SU-DHL-6 (cell line): ENCODE measurements around the gene PRAMEF1.
"Not testable (repeated sequence)": the region's sequence is repeated elsewhere in the genome, so short reads cannot be mapped to it uniquely, and the experiment has no call there.

Source experiments
- H2AFZ ChIP-seq: fragments of 200-600 bp; sonication (generic); 2 replicates; pipeline ENCODE4 v1.6.1; 2014; ENCODE audit warnings: low read depth, mild to moderate bottlenecking, moderate library complexity, mixed read lengths, antibody characterized with exemption, low read length; ENCODE audit not compliant: severe bottlenecking
- H3F3A ChIP-seq: fragments of 200-600 bp; shearing (Covaris generic); 2 replicates; pipeline ENCODE4 v1.6.0; 2016; ENCODE audit warnings: antibody characterized with exemption, mild to moderate bottlenecking; ENCODE audit not compliant: insufficient read depth
- H3K27ac ChIP-seq: fragments of 200-600 bp; sonication (generic); 2 replicates; pipeline ENCODE4 v1.5.1; 2016; ENCODE audit warnings: low read depth, mild to moderate bottlenecking, low read length, moderate library complexity, mixed read lengths
- H3K27me3 ChIP-seq: fragments of 200-600 bp; sonication (generic), shearing (Covaris generic); 2 replicates; pipeline ENCODE4 v1.6.0; 2014; ENCODE audit warnings: mild to moderate bottlenecking, low read length
- H3K36me3 ChIP-seq: fragments of 200-600 bp; sonication (generic); 2 replicates; pipeline ENCODE4 v1.6.1; 2014; ENCODE audit warnings: mild to moderate bottlenecking, low read length, mixed read lengths
- H3K4me2 ChIP-seq: fragments of 300-600, 200-600 bp; shearing (Covaris generic), sonication (generic); 2 replicates; pipeline ENCODE4 v1.6.0; 2014; ENCODE audit warnings: low read length, low read depth, mild to moderate bottlenecking; ENCODE audit not compliant: poor library complexity, severe bottlenecking
- H3K4me3 ChIP-seq: fragments of 200-600 bp; sonication (generic); 2 replicates; pipeline ENCODE4 v1.5.1; 2014; ENCODE audit warnings: antibody characterized with exemption, low read length, mild to moderate bottlenecking, mixed read lengths; ENCODE audit not compliant: insufficient read depth, poor library complexity, severe bottlenecking
- H3K79me2 ChIP-seq: fragments of 200-600 bp; sonication (generic); 2 replicates; pipeline ENCODE4 v1.6.1; 2014; ENCODE audit warnings: mild to moderate bottlenecking, low read length, moderate library complexity; ENCODE audit not compliant: insufficient read depth
- H3K9ac ChIP-seq: fragments of 200-600 bp; sonication (generic); 2 replicates; pipeline ENCODE4 v1.7.0; 2014; ENCODE audit warnings: mild to moderate bottlenecking, low read length
- H3K9me2 ChIP-seq: fragments of 200-600 bp; sonication (generic); replicated peaks from 2 replicates; pipeline ENCODE4 v1.6.1; 2014; ENCODE audit warnings: low read length; ENCODE audit not compliant: insufficient read depth
- H3K9me3 ChIP-seq: fragments of 200-600 bp; sonication (generic); 2 replicates; pipeline ENCODE4 v1.6.1; 2014; ENCODE audit warnings: low read length, mixed read lengths; ENCODE audit not compliant: insufficient read depth
- H4K20me1 ChIP-seq: fragments of 200-600 bp; sonication (generic); 2 replicates; pipeline ENCODE4 v1.6.1; 2014; ENCODE audit warnings: low read depth, mild to moderate bottlenecking, antibody characterized with exemption, low read length, moderate library complexity, mixed read lengths
- EZH2phosphoT487 ChIP-seq: fragments of 200-600 bp; sonication (generic), shearing (Covaris generic); conservative IDR thresholded peaks from 2 replicates; pipeline ENCODE4 v1.6.1; 2018; ENCODE audit warnings: mild to moderate bottlenecking, antibody characterized with exemption, low read length, moderate library complexity, mixed read lengths
- TF ChIP-seq, protein P1 (sequence below): fragments of 200-600 bp; sonication (generic); IDR thresholded peaks from one replicate; pipeline ENCODE4 v1.5.1; 2017; ENCODE audit warnings: antibody characterized with exemption, mild to moderate bottlenecking, low read length, moderate library complexity; ENCODE audit not compliant: insufficient read depth, poor library complexity, severe bottlenecking

PRAMEF1 gene

DNA sequence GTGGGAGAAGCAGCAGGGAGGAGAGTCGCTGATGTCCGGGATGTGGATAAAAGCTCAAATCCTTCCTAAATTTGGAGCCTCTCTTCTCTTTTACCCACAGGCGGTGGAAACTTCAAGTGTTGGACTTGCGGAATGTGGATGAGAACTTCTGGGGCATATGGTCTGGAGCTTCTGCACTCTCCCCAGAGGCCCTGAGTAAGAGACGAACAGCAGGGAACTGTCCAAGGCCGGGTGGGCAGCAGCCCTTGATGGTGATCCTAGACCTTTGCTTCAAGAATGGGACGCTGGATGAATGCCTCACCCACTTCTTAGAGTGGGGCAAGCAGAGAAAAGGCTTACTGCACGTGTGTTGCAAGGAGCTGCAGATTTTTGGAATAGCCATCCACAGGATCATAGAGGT, 15.8 kb upstream of the PRAMEF1 start:
- Histone ChIP-seq H3K9me2 (no peaks in the 10 kb centered on the region), H4K20me1 (no peaks in the 10 kb centered on the region), H3K9me3 (no peaks in the 10 kb centered on the region), H3K27ac (no peak overlapping the region), H3K4me2 (no peak overlapping the region), H3K36me3 (no peaks in the 10 kb centered on the region), H3K27me3 (no peaks in the 10 kb centered on the region), H2AFZ (no peak overlapping the region), H3F3A (no peaks in the 10 kb centered on the region), H3K79me2 (no peaks in the 10 kb centered on the region), H3K9ac (no peak overlapping the region), H3K4me3 (no peak overlapping the region)
- TF ChIP-seq EZH2phosphoT487, result no peak
- TF ChIP-seq, protein P1, sequence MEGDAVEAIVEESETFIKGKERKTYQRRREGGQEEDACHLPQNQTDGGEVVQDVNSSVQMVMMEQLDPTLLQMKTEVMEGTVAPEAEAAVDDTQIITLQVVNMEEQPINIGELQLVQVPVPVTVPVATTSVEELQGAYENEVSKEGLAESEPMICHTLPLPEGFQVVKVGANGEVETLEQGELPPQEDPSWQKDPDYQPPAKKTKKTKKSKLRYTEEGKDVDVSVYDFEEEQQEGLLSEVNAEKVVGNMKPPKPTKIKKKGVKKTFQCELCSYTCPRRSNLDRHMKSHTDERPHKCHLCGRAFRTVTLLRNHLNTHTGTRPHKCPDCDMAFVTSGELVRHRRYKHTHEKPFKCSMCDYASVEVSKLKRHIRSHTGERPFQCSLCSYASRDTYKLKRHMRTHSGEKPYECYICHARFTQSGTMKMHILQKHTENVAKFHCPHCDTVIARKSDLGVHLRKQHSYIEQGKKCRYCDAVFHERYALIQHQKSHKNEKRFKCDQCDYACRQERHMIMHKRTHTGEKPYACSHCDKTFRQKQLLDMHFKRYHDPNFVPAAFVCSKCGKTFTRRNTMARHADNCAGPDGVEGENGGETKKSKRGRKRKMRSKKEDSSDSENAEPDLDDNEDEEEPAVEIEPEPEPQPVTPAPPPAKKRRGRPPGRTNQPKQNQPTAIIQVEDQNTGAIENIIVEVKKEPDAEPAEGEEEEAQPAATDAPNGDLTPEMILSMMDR, result no peak

DNA sequence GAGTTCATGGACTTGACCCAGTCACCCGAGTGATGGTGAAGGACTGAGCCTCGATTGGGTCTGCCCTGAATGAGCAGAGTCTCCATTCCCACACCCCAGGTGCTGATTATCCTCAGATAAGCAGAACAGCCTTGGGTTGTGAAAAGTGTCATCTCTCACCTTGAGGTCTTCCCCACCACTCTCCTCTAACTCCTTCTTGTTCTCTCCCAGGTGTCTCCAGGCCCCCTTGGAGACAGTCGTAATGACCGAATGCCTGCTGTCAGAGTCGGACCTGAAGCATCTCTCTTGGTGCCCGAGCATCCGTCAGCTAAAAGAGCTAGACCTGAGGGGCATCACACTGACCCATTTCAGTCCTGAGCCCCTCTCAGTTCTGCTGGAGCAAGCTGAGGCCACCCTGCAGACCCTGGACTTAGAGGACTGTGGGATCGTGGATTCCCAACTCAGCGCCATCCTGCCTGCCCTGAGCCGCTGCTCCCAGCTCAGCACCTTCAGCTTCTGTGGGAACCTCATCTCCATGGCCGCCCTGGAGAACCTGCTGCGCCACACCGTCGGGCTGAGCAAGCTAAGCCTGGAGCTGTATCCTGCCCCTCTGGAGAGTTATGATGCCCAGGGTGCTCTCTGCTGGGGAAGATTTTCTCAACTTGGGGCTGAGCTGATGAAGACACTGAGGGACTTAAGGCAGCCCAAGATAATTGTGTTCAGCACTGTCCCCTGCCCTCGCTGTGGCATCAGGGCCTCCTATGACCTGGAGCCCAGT, 14.2 kb upstream of the PRAMEF1 start:
- H3K27me3 ChIP-seq, result no peaks in the 10 kb centered on the region
- TF ChIP-seq EZH2phosphoT487, result no peak
- H3K27ac ChIP-seq, result no peak overlapping the region
- H3K9ac ChIP-seq, result no peak overlapping the region
- no peaks in the 10 kb centered on the region for H3K79me2 ChIP-seq
- H3F3A ChIP-seq, result no peaks in the 10 kb centered on the region
- H3K36me3 ChIP-seq, result no peaks in the 10 kb centered on the region
- no peak overlapping the region for H3K4me3 ChIP-seq
- no peaks in the 10 kb centered on the region for H4K20me1 ChIP-seq
- H3K9me2 ChIP-seq, result no peaks in the 10 kb centered on the region
- H3K9me3 ChIP-seq, result no peaks in the 10 kb centered on the region
- H2AFZ ChIP-seq, result no peak overlapping the region
- no peak overlapping the region for H3K4me2 ChIP-seq

DNA sequence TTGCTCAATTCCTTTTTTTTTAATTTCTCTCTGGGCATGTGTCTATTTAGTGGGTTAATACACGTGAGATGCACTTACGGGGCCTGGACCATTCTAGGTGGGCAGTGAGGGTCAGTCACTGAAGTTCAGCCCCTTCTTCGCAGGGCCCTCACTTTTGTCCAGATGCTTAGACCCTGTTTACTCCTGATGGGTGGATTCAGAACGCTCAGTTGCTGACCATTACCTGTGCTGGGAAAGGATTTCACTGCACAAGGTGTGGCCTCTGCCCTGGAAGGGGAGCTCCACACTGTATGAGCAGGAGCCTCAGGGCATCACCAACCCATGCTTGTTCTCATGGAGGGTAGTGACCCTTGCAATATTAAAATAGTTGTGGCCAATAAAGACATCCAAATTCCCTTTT, 13.1 kb upstream of the PRAMEF1 start:
- Histone ChIP-seq H3K79me2 (no peaks in the 10 kb centered on the region), H3K9me3 (no peaks in the 10 kb centered on the region), H3K36me3 (no peaks in the 10 kb centered on the region), H3K9ac (no peak overlapping the region), H3F3A (no peaks in the 10 kb centered on the region), H3K27ac (no peak overlapping the region), H3K27me3 (no peaks in the 10 kb centered on the region), H2AFZ (no peak overlapping the region), H3K9me2 (no peaks in the 10 kb centered on the region), H3K4me3 (no peak overlapping the region), H4K20me1 (no peaks in the 10 kb centered on the region), H3K4me2 (no peak overlapping the region)
- TF ChIP-seq EZH2phosphoT487, result no peak
- TF ChIP-seq, protein P1, result no peak

DNA sequence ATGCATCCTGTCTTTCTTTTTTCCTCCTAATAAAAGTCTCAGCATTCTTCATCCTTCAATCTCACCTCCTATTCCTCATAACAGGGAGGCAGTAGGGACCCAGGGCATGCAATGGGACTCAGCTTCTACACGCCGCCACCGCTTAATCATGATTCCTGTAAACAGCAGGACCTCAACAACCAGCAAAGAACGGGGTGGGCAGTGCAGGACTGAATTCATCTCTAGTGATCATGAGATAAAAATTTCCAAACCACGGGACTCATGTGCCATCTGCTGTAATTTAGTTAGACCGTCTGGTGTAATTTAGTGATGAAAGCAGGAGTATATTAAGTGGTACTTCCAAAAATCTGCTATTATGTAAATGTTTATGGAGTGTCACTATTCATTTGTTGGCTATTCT, 12.3 kb upstream of the PRAMEF1 start:
- Histone ChIP-seq H3K9me2 (no peaks in the 10 kb centered on the region), H3K9me3 (no peaks in the 10 kb centered on the region), H2AFZ (no peak overlapping the region), H4K20me1 (no peaks in the 10 kb centered on the region), H3K4me2 (no peak overlapping the region), H3K27me3 (no peaks in the 10 kb centered on the region), H3K27ac (no peak overlapping the region), H3K36me3 (no peaks in the 10 kb centered on the region), H3K9ac (no peak overlapping the region), H3K79me2 (no peaks in the 10 kb centered on the region), H3K4me3 (no peak overlapping the region), H3F3A (no peaks in the 10 kb centered on the region)
- TF ChIP-seq EZH2phosphoT487, result no peak
- TF ChIP-seq, protein P1, result no peak

DNA sequence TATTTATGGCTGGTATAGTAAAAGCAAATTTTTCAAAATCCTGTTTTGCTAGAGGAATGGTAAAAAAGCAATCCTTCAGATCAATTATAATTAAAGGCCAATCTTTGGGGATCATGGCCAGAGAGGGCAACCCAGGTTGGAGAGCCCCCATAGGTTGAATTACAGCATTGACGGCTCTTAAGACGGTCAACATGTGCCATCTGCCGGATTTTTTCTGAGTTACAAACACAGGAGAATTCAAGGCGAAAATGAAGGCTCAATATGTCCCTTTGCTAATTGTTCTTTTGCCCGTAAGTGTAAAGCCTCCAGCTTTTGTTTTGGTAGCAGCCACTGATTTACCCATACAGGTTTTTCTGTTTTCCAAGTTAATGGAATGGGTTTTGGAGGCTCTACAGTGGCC, 9.7 kb upstream of the PRAMEF1 start:
- H3K9me2 ChIP-seq, H2AFZ ChIP-seq, H3K9ac ChIP-seq, H3K4me2 ChIP-seq, H4K20me1 ChIP-seq, H3K79me2 ChIP-seq, H3K4me3 ChIP-seq, H3K9me3 ChIP-seq, H3K27me3 ChIP-seq, H3K36me3 ChIP-seq, H3F3A ChIP-seq, H3K27ac ChIP-seq: not testable (repeated sequence)

DNA sequence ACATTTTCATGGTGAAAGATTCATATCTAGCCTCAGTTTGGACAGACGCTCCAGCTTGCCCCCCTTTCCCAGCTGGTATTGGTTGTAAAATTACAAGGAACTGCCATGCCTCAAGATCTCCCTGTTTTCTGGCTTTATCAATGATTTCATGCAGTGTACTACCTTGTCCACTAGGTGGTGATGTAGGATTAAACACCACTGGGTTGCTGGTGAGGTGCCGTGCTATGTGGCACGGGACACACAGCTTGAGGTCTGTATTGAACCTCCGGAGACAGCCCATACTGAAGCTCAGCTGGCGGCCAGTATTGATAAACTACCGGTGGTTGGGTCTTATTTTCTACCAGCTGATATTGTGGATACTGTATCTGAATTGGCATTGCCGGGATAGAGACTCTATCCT, 7.4 kb upstream of the PRAMEF1 start:
- H3K9ac ChIP-seq, H3K27ac ChIP-seq, H2AFZ ChIP-seq, H3F3A ChIP-seq, H3K4me3 ChIP-seq, H3K36me3 ChIP-seq, H3K27me3 ChIP-seq, H3K9me3 ChIP-seq, H4K20me1 ChIP-seq, H3K79me2 ChIP-seq, H3K4me2 ChIP-seq, H3K9me2 ChIP-seq: not testable (repeated sequence)
